Measurements from ENCODE around the gene NPDC1.
A peak's percentile ranks its signal among the peaks of the same experiment; 100 is the strongest.
"Not testable (repeated sequence)": the region's sequence is repeated elsewhere in the genome, so short reads cannot be mapped to it uniquely, and the experiment has no call there.

NPDC1 gene

GRCh38 chr9:137011156-137011555 is 34.8 kb downstream of the NPDC1 start:
- no peak for DNase-seq (ENCODE audit: low read depth)

GRCh38 chr9:137009938-137010732 is 35.8 kb downstream of the NPDC1 start:
- DNase-seq (ENCODE audit: low read depth): no peak

GRCh38 chr9:137009217-137009616 is 36.8 kb downstream of the NPDC1 start:
- DNase-seq (ENCODE audit: low read depth): no peak

- no peak for DNase-seq (ENCODE audit: low read depth)
Observed at GRCh38 chr9:137008312-137008711, 37.7 kb downstream of the NPDC1 start.

- no peak for DNase-seq (ENCODE audit: low read depth)
Observed at GRCh38 chr9:137007816-137008270, 38.1 kb downstream of the NPDC1 start.

GRCh38 chr9:137007108-137007815 is 38.7 kb downstream of the NPDC1 start:
- DNase-seq (ENCODE audit: low read depth): no peak

GRCh38 chr9:137006116-137007003 is 39.6 kb downstream of the NPDC1 start:
- no peak for DNase-seq (ENCODE audit: low read depth)

GRCh38 chr9:137004285-137004684 is 41.7 kb downstream of the NPDC1 start:
- not testable (repeated sequence) for DNase-seq (ENCODE audit: low read depth)

- DNase-seq (ENCODE audit: low read depth): no peak
Observed at GRCh38 chr9:137002646-137003041, 43.3 kb downstream of the NPDC1 start.

- DNase-seq (ENCODE audit: low read depth): no peak
Observed at GRCh38 chr9:137001857-137002645, 43.9 kb downstream of the NPDC1 start.

GRCh38 chr9:137000177-137000930 is 45.6 kb downstream of the NPDC1 start:
- no peak for DNase-seq (ENCODE audit: low read depth)

GRCh38 chr9:136997830-136998234 is 48.1 kb downstream of the NPDC1 start:
- DNase-seq (ENCODE audit: low read depth): no peak

- no peak for DNase-seq (ENCODE audit: low read depth)
Observed at GRCh38 chr9:136997371-136997770, 48.6 kb downstream of the NPDC1 start.

GRCh38 chr9:136996361-136997292 is 49.4 kb downstream of the NPDC1 start, which contains the start of gene CLIC3:
Gene CLIC3 (minus strand): TSS chr9:136996568. CDS start chr9:136996543, 25 bp downstream.
- peak; percentile 48 for DNase-seq (ENCODE audit: low read depth)

GRCh38 chr9:136995772-136996311 is 50.1 kb downstream of the NPDC1 start:
- DNase-seq (ENCODE audit: low read depth): no peak

- no peak for DNase-seq (ENCODE audit: low read depth)
Observed at GRCh38 chr9:136995362-136995761, 50.6 kb downstream of the NPDC1 start.

GRCh38 chr9:136994888-136995230 is 51.1 kb downstream of the NPDC1 start:
- DNase-seq (ENCODE audit: low read depth): no peak

GRCh38 chr9:136994180-136994887 is 51.6 kb downstream of the NPDC1 start:
- DNase-seq (ENCODE audit: low read depth): no peak

All from stimulated activated CD8-positive, alpha-beta memory T cell treated with anti-CD3 and anti-CD28 coated beads, Interleukin-12 subunit alpha, Interleukin-12 subunit beta, amount 100 ng/mL, for 4 hours (primary cell).